ENCODE results near the gene LRRC75A.
"Not testable (repeated sequence)": the region's sequence is repeated elsewhere in the genome, so short reads cannot be mapped to it uniquely, and the experiment has no call there.

The LRRC75A gene

DNA sequence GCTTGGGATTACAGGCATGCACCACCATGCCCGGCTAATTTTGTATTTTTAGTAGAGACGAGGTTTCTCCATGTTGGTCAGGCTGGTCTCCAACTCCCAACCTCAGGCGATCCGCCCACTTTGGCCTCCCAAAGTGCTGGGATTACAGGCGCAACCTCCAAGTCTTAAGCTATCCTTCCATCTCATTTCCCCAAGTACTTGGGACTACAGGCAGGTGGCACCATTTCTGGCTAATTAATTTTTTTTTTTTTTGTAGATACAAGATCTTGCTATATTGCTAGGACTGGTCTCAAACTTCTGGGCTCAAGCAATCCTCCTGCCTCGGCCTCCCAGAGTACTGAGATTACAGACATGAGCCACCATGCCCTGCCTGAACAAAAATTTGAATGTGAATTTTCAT lies 33.6 kb upstream of the LRRC75A start:
- not testable (repeated sequence) for H3K36me3 ChIP-seq (ENCODE audit: low read depth); DNase-seq (ENCODE audit: low spot score); ATAC-seq (ENCODE audit: low read depth); H3K27me3 ChIP-seq (ENCODE audit: insufficient read depth, poor library complexity, severe bottlenecking); H3K9me3 ChIP-seq (ENCODE audit: severe bottlenecking); H3K4me3 ChIP-seq (ENCODE audit: severe bottlenecking); H3K4me1 ChIP-seq (ENCODE audit: insufficient read depth, poor library complexity, severe bottlenecking); H3K27ac ChIP-seq (ENCODE audit: poor library complexity, severe bottlenecking)
- TF ChIP-seq, protein P1, sequence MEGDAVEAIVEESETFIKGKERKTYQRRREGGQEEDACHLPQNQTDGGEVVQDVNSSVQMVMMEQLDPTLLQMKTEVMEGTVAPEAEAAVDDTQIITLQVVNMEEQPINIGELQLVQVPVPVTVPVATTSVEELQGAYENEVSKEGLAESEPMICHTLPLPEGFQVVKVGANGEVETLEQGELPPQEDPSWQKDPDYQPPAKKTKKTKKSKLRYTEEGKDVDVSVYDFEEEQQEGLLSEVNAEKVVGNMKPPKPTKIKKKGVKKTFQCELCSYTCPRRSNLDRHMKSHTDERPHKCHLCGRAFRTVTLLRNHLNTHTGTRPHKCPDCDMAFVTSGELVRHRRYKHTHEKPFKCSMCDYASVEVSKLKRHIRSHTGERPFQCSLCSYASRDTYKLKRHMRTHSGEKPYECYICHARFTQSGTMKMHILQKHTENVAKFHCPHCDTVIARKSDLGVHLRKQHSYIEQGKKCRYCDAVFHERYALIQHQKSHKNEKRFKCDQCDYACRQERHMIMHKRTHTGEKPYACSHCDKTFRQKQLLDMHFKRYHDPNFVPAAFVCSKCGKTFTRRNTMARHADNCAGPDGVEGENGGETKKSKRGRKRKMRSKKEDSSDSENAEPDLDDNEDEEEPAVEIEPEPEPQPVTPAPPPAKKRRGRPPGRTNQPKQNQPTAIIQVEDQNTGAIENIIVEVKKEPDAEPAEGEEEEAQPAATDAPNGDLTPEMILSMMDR (IDR thresholded peaks at IDR 0.05; ENCODE audit: poor library complexity, severe bottlenecking) = peak; percentile 6

DNA sequence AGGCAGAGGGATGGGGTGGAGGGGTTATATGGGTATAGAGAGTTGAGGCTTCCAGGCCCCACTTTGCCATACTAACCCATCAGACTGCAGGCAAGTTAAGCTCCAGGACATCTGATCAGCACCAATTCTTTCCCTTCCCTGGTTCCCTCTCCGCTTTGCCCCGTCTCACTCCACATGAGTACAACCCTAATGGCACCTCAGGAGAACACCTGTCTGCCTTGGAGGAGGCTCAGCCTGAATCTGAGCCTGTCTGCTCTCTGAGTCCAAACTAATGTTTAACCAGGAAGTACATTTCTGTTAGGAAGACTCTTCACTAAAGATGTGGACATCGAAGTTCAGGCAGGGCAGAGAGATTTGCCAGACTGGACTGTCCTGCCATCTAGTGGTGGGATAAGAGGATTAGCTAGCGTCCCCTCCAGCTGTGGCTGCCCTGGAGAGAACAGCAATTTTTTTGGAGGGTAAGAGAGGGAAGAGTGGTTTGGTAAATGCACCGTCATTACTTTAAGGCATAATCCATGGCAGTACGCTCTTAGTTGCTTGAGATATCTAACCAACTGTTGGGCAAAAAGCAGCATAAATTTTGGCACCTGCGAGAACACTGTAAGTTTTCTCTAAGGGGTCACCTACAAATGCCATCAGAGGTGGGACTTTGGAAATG lies 29.2 kb upstream of the LRRC75A start:
- H3K27ac ChIP-seq (ENCODE audit: poor library complexity, severe bottlenecking) = no peak overlapping the region
- H3K4me1 ChIP-seq (ENCODE audit: insufficient read depth, poor library complexity, severe bottlenecking) = peaks cover 11% of the 10 kb centered on the region
- H3K36me3 ChIP-seq (ENCODE audit: low read depth) = no peaks in the 10 kb centered on the region
- ATAC-seq (ENCODE audit: low read depth) = peak; percentile 92
- TF ChIP-seq, protein P1 (IDR thresholded peaks at IDR 0.05; ENCODE audit: poor library complexity, severe bottlenecking) = peak; percentile 93
- H3K27me3 ChIP-seq (ENCODE audit: insufficient read depth, poor library complexity, severe bottlenecking) = no peaks in the 10 kb centered on the region
- DNase-seq (ENCODE audit: low spot score) = no peak
- H3K4me3 ChIP-seq (ENCODE audit: severe bottlenecking) = no peak overlapping the region
- H3K9me3 ChIP-seq (ENCODE audit: severe bottlenecking) = no peaks in the 10 kb centered on the region

DNA sequence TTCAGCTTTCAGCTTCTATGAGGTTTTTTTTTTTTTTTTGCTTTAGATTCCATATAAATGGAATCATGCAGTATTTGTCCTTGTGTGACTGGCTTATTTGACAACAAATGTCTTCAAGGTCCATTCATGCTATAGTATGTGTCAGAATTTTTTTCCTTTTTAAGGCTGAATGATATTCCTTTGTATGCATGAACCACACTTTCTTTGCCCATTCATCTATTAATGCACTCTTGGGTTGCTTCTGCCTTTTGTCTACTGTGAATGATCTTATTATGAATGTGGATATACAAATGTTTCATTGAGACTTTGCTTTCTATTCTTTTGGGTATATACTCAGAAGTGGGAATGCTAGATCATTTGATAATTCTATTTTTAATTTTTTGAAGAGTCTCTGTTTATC lies 27.0 kb upstream of the LRRC75A start:
- no peaks in the 10 kb centered on the region for H3K27me3 ChIP-seq (ENCODE audit: insufficient read depth, poor library complexity, severe bottlenecking)
- ATAC-seq (ENCODE audit: low read depth) (no peak), DNase-seq (ENCODE audit: low spot score) (no peak)
- no peak overlapping the region for H3K4me3 ChIP-seq (ENCODE audit: severe bottlenecking)
- peaks cover 8% of the 10 kb centered on the region for H3K4me1 ChIP-seq (ENCODE audit: insufficient read depth, poor library complexity, severe bottlenecking)
- no peak overlapping the region for H3K27ac ChIP-seq (ENCODE audit: poor library complexity, severe bottlenecking)
- H3K9me3 ChIP-seq (ENCODE audit: severe bottlenecking) = no peaks in the 10 kb centered on the region
- no peaks in the 10 kb centered on the region for H3K36me3 ChIP-seq (ENCODE audit: low read depth)
- TF ChIP-seq, protein P1 (IDR thresholded peaks at IDR 0.05; ENCODE audit: poor library complexity, severe bottlenecking) = no peak

DNA sequence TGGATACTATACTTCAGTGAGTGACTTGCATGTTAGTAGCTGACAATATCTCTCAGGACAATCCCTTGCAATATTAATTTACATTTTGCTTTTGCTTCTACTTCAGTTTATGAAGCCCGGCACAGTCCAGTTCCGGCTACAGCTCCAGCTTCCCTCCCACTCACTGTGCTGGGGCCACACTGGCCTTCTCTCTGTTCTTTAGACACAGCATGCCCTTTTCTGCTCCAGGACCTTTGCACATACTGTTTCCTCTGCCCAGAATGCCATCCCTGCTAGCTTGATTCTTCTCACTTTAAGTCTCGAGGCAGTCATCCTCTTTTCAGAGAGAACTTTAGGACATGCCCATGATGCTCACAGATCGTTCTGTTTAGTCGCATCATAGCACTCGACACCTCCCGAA lies 25.5 kb upstream of the LRRC75A start:
- no peaks in the 10 kb centered on the region for H3K36me3 ChIP-seq (ENCODE audit: low read depth)
- DNase-seq (ENCODE audit: low spot score) (no peak), ATAC-seq (ENCODE audit: low read depth) (no peak)
- H3K4me3 ChIP-seq (ENCODE audit: severe bottlenecking) = no peak overlapping the region
- no peaks in the 10 kb centered on the region for H3K9me3 ChIP-seq (ENCODE audit: severe bottlenecking)
- H3K27ac ChIP-seq (ENCODE audit: poor library complexity, severe bottlenecking) = no peak overlapping the region
- TF ChIP-seq, protein P1 (IDR thresholded peaks at IDR 0.05; ENCODE audit: poor library complexity, severe bottlenecking) = no peak
- peaks cover 8% of the 10 kb centered on the region for H3K4me1 ChIP-seq (ENCODE audit: insufficient read depth, poor library complexity, severe bottlenecking)
- H3K27me3 ChIP-seq (ENCODE audit: insufficient read depth, poor library complexity, severe bottlenecking) = no peaks in the 10 kb centered on the region

DNA sequence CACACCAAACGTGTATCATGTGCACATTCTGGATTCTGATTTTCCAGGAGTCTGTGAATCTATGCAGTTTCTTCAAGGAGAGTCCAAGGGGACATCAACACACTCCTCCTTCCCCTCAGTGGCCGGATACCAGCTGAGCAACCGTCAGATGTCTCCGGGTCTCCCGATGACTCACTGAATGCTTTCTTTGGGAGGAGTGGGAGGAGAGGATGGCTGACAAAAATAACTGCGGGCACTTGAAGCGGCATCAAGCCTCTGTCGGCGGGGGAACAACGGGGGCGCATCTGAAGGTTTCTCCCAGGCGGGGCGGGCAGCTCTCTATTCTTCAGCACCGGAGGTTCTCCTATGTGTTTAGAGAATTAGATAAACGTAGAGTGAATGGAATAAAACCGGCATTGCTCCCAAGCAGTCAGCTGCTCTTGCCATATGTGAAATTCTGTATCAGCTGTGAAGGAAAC lies 24.6 kb upstream of the LRRC75A start:
- Histone ChIP-seq H3K27ac (ENCODE audit: poor library complexity, severe bottlenecking) (no peak overlapping the region), H3K4me3 (ENCODE audit: severe bottlenecking) (no peak overlapping the region), H3K4me1 (ENCODE audit: insufficient read depth, poor library complexity, severe bottlenecking) (peaks cover 8% of the 10 kb centered on the region), H3K9me3 (ENCODE audit: severe bottlenecking) (no peaks in the 10 kb centered on the region), H3K36me3 (ENCODE audit: low read depth) (no peaks in the 10 kb centered on the region), H3K27me3 (ENCODE audit: insufficient read depth, poor library complexity, severe bottlenecking) (no peaks in the 10 kb centered on the region)
- DNase-seq (ENCODE audit: low spot score) (no peak), ATAC-seq (ENCODE audit: low read depth) (peak; percentile 71)
- TF ChIP-seq, protein P1 (IDR thresholded peaks at IDR 0.05; ENCODE audit: poor library complexity, severe bottlenecking) = no peak
